ENCODE measurements around the gene TSPAN7. TPM values are rescaled to one million over a fixed set of nuclear protein-coding genes. Genes with fewer than 3 reads are reported as not detected.

Gene TSPAN7
- total and polyA plus RNA-seq, 2 experiments from 2014 or later: 12.4 to 17.2 TPM

GRCh38 chrX:38732866-38733265 is 171.5 kb downstream of the TSPAN7 start:
- no peaks in the 10 kb centered on the region for H3K79me2 ChIP-seq
- no peaks in the 10 kb centered on the region for H4K20me1 ChIP-seq (ENCODE audit: insufficient read depth, poor library complexity, severe bottlenecking)
- DNase-seq (ENCODE audit: low spot score): no peak
- H3K27me3 ChIP-seq: no peaks in the 10 kb centered on the region
- WGBS (ENCODE audit: low lambda C conversion rate, missing lambda C conversion rate): 69% methylated on average over 1 of the region's 1 CpG
- no peak for TF ChIP-seq CTCF (IDR thresholded peaks at IDR 0.05; ENCODE audit: poor library complexity)
- no peak for TF ChIP-seq EZH2 (IDR thresholded peaks at IDR 0.05; ENCODE audit: borderline replicate concordance)
- no peak for TF ChIP-seq EZH2phosphoT487 (IDR thresholded peaks at IDR 0.05; ENCODE audit: low read depth, severe bottlenecking, unreplicated experiment)
- H3K9me2 ChIP-seq (replicated peaks; ENCODE audit: insufficient read depth): no peaks in the 10 kb centered on the region
- no peak overlapping the region for H2AFZ ChIP-seq
- H3K36me3 ChIP-seq (replicated peaks; ENCODE audit: insufficient read depth, low read depth): no peaks in the 10 kb centered on the region
- no peak overlapping the region for H3K4me2 ChIP-seq
- H3K4me1 ChIP-seq (ENCODE audit: insufficient read depth): no peaks in the 10 kb centered on the region
- no peak overlapping the region for H3K27ac ChIP-seq
- H3K9me3 ChIP-seq (ENCODE audit: low read depth): no peaks in the 10 kb centered on the region
- no peak overlapping the region for H3K4me3 ChIP-seq

Small RNA genes lying within 50 kb of the gene (small RNA-seq; reads per million reads assigned to genes)
- gene RNU7-7P: not detected

Other genes starting within 250 kb of the TSPAN7 start
- gene RPGR, start 234.0 kb upstream of the TSPAN7 start, total RNA-seq: 9.8 and 15.9 TPM in 2 replicates
- gene RPGR, start 234.0 kb upstream of the TSPAN7 start, polyA plus RNA-seq: 7.2 and 7.6 TPM in 2 replicates
- 33.2 and 37.8 TPM in 2 replicates for gene OTC, start 208.9 kb upstream of the TSPAN7 start, total RNA-seq
- gene OTC, start 208.9 kb upstream of the TSPAN7 start, polyA plus RNA-seq: 10.1 and 16.2 TPM in 2 replicates
- 78.8 and 93.3 TPM in 2 replicates for gene MID1IP1, start 239.9 kb downstream of the TSPAN7 start, total RNA-seq
- 55.7 and 93.2 TPM in 2 replicates for gene MID1IP1, start 239.9 kb downstream of the TSPAN7 start, polyA plus RNA-seq